GM19023 (cell line): ENCODE data around the gene KREMEN2.
"Not testable (repeated sequence)": the region's sequence is repeated elsewhere in the genome, so short reads cannot be mapped to it uniquely, and the experiment has no call there.

Experiments used
- ATAC-seq: cut with Tn5 transposase; IDR thresholded peaks from one replicate; pipeline ENCODE4 v1.9.1; 2021; ENCODE audit warnings: mild to moderate bottlenecking, moderate library complexity; ENCODE audit not compliant: unreplicated experiment

KREMEN2 gene

DNA sequence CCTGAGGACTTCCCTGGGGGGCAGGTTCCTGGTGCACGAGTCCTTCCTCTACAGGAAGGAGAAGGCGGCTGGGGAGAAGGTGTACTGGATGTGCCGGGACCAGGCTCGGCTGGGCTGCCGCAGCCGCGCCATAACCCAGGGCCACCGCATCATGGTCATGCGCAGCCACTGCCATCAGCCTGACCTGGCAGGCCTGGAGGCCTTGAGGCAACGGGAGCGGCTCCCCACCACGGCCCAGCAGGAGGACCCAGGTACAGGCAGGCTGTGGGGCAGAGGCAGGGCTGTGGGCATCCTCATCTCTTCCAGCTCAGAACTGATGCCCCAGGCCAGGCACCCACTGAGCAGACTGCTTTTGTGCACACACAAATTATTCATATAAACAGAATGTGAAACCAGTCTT, 25.9 kb upstream of the KREMEN2 start:
- ATAC-seq = no peak

DNA sequence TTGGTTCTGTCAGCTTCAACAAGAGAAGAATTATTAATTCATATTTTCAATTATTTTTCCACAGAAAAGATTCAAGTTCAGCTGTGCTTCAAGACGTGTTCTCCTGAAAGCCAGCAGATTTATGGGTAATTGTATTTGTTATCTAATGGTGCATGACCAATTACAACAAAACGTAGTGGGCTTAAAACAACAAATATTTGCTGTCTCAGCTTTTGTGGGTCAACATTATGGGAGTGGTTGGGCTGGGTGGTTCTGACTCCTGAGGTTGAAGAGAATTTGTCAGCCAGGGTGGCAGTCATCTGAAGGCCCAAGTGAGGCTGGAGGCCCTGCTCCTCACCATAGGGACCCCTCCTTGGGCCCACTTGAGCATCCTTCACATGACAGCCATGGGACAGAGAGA, 24.1 kb upstream of the KREMEN2 start:
- ATAC-seq = no peak

DNA sequence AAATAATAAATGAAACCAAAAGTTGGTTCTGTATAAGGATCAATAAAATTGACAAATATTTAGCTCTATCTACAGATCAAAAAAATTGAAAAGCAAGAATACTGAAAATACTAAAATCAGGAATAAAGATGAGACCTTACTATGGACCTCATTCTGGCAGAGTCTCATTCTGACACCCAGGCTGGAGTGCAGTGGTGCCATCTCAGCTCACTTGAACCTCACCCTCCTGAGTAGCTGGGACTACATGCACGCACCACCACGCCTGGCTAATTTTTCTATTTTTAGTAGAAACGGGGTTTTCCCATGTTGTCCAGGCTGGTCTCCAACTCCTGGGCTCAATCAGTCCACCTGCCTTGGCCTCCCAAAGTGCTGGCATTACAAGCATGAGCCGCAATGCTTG, 22.0 kb upstream of the KREMEN2 start:
- no peak for ATAC-seq

DNA sequence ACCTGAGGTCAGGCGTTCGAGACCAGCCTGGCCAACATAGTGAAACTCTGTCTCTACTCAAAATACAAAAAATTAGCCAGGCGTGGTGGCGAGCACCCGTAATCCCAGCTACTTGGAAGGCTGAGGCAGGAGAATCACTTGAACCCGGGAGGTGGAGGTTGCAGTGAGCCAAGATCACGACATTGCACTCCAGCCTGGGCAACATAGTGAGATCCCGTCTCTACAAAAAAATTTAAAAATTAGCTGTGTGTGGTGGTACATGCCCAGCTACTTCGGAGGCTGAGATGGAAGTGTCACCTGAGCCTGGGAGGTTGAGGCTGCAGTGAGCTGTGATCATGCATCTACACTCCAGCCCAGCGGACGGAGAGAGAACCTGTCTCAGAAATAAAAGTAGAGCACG, 20.4 kb upstream of the KREMEN2 start:
- not testable (repeated sequence) for ATAC-seq

DNA sequence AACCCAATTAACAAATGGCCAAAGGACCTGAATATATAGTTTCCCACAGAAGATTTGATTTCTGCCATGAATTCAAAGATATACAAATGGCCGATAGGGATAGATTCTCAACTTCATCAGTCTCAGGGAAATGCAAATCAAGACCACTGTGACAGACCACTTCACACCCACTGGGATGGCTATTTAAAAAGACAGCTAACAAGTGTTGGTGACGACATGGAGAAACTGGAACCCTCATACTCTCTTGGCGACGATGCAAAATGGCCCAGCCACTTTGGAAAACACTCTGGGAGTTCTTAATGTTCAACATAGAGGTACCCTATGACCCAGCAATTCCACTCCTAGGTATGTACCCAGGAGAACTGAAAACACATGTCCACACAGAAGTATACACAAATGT, 17.4 kb upstream of the KREMEN2 start:
- no peak for ATAC-seq

DNA sequence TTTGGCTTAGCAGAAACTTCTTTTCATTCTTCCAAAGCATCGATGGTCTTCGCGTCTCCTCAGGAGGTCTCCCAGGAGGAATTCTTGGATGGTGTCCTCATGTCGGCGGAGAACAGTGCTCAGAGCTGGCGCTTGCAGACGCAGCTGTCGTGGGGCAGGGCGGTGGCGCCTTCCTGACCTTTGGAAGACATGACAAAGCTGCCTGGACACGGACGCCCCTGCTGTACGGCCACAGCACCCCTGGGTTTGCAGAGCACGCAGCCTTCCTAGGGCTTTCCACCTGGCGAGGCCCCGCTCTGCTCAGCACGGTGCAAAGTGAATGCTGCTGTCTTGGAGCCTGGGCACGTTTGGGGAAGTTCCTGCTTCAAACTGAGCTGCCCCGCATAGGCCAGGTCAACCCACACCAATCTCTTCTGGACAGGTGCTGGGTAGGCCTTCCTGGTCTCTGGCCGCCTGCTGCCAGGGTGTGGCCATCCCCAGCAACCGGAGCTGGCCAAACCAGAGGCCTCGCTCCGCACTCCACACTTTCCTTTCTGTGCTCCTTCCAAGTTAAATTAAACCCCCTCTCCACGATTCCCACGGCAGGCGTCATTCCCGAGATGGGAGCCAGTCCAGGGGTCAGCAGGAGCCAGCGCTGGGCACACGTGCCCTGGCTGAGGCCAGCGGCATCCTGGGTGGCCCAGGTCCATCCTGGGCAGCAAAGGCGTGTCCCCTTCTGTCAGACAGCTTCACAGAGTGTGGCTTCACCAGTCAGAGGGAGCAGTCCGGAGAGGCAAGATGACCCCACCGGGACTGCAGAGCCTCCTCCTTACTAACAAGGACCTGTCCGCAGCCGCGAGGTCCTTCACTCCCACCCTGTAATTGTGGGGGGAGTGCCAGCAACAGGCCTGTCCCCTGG, 15.0 kb upstream of the KREMEN2 start:
- no peak for ATAC-seq

DNA sequence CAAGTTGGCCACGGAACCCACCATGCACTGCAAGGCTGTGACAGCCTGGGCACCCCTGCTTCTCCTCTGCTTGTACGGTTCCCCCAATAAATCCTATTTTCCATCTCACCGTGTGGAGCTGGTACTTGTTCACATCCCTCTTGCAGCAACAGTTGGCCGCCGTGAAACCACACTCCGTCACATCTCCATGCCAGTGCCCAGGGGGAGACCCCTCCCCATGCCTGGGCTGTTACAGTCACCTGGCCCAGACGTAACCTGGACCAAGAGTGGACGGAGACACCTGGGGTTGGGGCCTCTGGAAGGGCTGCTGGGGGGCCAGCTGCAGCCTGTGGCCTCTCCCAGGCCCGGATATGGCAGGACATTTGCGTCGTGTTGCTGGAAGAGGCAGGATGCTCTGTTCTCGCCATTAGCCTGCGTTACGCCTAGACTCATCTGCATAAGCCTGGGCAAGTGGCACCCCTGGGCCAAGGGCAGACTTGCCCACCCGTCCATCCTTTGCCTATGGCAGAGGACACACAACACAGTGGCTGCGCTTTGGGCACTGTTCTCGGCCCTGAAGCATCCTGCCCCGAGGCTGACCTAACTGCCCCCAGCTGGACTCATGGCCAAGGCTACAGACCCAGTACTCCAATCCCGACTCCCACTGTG, 14.2 kb upstream of the KREMEN2 start:
- no peak for ATAC-seq

DNA sequence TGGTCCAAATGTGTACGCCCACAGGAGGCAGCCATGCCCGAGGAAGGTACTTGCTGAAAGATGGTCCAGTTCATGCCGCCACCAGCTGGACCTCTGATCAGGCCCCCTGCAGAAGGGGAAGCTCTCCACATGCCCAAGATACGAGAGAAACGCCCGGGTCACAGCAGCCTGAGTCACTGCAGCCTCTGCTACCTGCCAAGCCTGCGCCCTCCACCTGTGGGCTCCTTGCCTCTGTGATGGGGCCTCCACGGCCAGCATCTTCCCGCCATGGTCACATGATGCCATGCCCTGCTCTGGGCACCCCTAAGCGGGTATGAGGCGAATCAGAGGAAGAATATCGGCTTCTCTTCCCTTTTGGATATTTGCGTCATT, 13.7 kb upstream of the KREMEN2 start:
- ATAC-seq = no peak

DNA sequence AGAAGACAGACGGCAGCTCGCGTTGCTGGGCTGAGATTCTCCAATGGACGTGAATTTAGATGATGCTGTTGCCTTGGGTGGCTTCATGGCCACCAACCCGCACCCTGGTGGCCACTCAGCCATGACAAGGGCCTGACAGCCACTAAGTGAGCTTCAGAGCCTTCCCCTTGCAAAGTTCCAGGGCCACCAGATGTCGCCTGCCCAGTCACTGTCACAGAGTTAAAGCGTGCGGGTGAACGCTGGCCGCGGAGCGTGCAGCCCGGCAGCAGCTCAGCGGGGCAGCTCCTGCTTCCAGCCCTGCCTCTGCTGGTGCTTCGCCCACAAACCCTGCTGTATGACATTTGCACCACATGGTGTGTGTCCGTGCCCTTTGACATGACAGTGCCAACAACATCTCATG, 13.3 kb upstream of the KREMEN2 start:
- no peak for ATAC-seq

DNA sequence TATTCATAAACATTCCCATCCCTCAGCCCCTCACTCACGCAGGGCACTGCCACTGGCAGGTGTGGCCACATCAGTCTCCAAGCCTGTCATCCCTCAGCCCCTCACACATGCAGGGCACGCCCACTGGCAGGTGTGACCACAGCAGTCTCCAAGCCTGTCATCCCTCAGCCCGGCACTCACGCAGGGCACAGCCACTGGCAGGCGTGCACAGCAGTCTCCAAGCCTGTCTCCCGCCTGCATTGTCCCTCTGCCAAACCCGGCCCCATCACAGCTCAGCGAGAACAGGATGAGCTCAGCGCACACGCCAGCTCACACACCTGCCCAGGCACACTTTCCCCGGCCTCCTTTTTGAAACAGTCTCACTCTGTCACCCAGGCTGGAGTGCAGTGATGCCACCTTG, 11.4 kb upstream of the KREMEN2 start:
- ATAC-seq = no peak

DNA sequence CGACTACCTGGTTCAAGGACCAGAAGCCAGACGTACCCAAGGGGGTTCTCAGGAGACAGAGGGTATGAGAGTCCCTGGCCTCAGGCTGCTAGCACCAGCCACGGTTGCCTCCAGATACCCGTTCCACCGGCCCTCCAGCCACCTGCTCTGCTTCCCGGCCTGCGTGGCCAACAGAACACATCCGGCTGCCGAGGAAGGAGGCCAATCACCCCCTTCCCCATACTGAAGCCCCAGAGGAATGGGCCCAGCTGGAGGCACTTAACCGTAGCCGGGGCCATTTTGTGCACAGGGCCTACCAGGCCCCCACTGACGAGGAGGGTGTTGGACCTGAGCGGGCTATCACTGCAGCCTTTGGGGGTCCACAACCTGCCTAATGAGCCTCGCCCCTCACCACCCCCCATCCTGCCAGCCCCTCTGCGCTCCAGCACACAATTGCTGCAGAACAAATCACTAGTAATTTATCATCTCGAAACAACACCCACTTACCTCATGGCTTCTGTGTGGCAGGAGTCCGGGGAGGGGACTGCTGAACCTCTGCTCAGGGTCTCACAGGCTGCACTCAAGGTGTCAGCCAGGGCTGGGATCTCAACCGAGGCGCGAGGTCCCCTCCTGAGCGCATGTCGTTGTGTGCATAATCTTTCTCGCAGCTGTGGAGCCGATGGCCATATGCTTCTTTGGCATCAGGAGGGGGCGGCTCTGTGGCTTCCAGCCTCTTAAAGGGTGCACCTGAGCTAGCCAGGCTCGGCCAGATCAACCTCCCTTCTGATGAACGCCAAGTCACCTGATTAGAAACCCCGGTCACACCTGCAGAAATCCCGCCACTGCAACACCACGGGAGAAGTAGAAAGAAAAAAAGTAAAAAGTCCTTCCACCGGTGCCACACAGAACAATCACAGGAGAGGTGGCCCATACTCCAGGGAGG, 10.1 kb upstream of the KREMEN2 start:
- ATAC-seq = no peak

DNA sequence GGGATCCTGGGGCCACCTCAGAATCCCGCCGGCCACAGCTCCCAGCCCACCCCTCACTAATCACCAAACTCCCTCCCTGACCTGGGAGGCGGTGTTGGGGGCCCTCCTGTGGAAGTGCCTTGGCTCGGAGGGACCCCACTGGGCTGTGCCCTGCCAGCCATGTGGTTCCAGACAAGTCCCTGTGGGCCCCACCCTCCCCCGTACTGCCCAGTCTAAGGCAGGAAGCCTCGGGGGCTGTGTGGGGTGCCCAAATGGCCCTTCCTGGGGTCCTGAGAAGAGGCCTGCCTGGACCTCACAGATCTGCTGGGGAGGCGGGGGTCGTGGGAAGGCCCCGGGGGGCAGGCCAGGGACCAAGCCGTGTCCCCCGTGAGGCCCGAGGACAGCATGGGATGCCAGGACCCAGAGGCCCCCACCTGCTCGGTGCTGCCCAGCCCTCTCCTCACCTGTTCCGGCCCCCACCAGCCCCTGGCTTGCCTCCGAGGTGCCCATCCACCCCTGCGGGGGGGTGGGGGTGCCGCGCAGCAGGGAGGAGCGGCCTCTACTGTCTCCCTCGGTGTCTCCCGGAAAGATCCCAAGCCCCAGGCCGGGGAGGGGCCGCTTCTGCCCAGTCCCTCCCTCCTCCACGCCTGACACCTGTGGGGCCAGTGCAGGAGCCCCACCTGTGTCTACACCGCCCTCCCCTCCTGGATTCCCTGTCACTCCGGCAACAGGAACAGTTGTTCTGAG, 9.3 kb upstream of the KREMEN2 start:
- no peak for ATAC-seq

DNA sequence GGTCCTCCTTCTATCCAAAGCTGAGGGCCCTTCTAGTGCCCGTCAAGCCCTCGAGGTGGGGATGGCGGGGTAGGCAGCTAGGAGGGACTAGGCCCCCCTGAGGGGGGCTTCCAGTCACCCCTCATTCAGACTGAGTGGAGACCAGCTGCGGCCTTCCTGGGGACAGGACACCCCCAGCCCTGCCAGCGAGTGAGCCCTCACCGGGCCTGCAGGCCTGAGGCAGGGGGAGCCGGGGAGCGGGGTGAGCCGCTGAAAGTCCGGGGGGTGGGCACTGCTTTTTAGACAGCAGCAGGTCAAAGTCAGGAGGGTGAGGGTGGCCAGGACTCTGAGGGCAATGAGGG, 8.7 kb upstream of the KREMEN2 start:
- ATAC-seq = no peak

DNA sequence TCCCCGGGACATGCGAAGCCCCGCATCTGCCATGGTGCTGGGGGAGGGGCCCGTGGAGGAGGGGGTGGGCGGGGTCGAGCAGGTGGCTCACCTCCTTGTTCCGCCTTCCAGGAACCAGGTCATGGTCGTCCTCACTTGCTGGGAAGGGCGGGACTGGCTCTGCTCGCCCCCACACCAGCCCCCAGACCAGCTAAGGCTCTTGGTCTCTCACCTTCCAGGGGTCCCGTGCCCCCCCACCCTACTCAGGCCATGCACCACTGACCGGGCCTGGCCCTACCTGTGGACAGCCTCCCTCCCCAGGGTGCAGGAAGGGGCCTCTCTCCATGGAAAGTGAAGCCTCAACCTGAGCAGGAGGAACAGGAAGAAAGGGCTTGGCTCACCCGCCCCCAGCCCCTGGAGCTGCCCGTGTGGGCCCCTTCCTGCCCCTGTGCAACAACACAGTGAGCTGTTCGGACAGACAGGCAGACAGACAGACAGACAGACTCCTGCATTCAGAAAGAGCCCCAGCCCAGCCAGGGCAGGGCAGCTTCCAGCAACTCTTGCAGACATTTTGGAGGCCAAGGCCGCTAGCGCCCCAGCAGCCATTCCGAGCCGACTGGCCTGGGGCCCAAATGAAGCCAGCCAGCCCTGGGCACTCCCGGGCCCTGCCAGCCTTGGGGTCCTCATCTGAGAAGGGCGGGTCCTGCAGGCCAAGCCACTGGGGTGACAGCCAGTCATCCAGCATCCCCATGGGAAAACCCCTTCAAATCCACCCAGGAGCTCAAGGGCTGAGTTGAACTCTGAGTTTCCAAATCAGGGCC, 8.1 kb upstream of the KREMEN2 start:
- ATAC-seq = no peak

DNA sequence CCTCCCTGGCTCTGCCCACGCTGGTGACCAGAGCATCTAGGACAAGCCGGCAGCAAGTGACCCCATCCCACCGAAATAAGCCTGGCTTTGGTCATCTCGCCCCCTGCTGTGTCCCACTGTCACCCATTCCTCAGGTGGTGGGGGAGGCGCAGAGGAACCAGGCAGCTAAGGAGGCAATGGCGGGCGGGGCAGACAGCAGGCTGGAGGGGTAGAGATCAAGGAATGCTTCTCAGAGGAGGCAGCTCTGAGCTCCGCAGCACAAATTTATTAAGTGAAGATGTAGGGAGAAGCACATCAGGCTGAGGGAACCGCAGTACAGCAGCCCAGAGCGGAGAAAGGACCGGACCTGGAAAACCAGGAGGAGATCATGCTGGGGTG, 7.5 kb upstream of the KREMEN2 start:
- ATAC-seq = no peak

DNA sequence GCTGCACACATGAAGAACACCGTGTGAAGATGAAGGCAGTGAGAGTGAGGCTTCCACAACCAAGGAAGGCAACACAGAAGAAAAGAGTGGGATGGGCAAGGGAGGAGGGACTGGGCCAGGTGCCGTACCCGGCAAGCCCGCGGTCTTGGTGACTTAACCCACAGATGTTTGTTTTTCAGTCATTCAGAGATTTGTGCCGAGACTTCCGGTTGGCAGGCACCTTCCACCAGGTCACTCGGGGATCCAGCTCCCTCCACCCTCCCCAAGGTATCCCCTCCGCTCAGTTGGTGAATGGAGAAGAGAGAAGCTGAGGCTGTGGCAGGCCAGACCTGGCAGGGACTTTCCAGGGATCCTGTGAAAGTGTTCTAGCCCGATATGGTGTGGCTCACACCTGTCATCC, 4.9 kb upstream of the KREMEN2 start:
- ATAC-seq = no peak

DNA sequence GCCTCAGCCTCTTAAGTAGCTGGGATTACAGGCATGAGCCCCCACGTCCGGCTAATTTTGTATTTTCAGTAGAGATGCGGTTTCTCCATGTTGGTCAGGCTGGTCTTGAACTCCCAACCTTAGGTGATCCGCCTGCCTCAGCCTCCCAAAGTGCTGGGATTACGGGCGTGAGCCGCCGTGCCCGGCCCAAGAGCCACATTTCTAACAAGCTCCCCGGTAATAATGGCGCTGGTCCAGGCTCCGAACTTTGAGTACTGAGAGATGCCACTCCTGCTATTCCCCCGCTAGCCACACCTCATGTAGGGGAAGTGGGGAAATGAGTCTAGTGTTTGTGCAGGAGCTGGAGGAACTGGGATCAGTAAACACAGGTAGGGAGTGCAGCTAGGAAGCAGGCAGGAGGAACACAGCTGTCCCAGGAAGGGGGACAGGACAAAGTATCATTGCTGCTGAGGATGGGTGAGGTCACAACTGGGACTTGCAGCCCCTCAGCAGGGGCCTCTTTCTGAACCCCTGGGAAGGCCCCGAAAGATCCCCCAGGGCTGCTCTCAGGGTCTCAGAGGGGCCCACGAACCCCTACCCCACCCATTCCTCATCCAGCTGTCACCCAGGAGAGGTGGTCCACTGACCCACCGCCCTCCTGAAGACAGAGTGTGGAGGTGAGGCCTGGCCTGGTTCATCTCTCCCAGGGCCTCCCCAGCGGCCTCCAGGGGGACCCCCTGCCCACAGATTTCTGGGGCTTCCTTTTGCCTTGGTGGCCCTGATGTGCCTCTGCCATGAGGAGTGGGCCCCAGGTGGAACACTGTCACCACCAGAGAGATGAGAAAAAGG, 3.7 kb upstream of the KREMEN2 start:
- ATAC-seq = no peak

DNA sequence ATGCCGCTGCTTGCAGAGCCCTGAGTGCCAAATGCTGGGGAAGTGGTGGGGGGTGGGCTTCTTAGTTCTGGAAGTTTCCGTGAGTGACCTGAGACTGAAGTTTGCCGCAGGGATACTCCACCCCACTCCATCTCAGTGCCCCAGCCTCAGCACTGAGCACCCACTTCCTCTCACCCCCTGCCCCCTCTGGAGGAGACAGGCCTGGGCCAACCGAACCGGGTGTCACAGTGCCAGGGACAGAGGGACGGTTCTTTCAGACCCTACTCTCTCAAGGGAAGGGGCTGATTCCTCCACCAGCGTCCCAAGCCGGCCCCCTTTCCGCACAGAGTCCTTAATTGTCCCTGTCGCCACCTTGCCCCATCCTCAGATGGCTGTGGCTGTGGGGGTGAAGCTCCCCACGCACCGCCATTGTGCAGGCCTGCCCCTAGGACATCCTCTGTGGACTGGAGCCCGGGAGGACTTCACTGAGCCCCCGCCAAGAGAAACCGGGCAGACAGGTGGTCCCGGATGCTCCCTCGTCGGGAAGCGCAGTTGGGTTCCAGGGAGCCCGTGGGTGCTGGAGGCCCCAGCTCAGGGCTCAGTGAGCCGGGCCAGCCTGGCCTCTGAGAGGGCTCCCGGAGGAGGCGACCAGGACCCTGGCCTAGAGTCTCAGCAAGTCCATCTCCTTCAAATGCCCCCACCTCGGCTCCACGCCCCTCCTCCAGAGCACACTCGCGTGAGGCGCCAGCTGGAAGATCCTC, 1.6 kb upstream of the KREMEN2 start:
- no peak for ATAC-seq
